ENCODE measurements around the gene AP4E1.
"Not testable (repeated sequence)": the region's sequence is repeated elsewhere in the genome, so short reads cannot be mapped to it uniquely, and the experiment has no call there.

The AP4E1 gene

DNA sequence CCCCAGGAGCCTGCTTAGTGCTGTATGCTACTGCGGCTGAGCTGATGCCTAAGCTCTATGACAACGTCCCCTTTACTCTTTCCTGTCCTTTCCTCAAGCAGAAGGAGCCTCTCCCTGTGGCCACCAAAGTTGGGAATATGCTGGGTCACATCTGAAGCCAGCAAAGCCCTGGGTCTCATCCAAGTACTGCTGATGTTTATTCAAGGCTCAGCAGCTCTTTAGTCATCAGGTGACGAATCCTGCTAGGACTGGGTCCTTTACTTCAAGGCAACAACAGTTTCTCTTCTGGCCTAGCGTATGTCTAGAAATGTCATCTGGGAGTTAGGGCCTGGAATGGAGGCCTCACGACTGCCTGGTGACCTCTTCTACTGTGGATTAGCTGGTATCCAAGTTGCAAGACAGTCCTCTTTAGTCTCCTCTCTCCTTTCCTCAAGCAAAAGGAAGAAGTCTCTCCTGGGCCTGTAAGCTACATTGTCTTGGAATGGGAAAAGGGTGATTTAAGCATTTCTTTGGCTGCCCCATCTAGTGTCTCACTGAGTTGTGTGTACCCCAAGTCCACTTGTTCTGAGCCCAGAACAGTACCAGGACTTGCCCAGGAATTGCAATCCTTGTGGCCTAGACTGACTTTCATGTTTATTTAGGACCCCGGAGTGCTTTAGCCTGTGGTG lies 122.3 kb downstream of the AP4E1 start:
- DNase-seq (ENCODE audit: low read depth), result no peak
- TF ChIP-seq, protein P1, sequence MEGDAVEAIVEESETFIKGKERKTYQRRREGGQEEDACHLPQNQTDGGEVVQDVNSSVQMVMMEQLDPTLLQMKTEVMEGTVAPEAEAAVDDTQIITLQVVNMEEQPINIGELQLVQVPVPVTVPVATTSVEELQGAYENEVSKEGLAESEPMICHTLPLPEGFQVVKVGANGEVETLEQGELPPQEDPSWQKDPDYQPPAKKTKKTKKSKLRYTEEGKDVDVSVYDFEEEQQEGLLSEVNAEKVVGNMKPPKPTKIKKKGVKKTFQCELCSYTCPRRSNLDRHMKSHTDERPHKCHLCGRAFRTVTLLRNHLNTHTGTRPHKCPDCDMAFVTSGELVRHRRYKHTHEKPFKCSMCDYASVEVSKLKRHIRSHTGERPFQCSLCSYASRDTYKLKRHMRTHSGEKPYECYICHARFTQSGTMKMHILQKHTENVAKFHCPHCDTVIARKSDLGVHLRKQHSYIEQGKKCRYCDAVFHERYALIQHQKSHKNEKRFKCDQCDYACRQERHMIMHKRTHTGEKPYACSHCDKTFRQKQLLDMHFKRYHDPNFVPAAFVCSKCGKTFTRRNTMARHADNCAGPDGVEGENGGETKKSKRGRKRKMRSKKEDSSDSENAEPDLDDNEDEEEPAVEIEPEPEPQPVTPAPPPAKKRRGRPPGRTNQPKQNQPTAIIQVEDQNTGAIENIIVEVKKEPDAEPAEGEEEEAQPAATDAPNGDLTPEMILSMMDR (IDR thresholded peaks at IDR 0.05; ENCODE audit: low read depth, low read length, missing control alignments), result no peak
- H3K4me3 ChIP-seq (ENCODE audit: low read depth, low read length), result no peak overlapping the region

DNA sequence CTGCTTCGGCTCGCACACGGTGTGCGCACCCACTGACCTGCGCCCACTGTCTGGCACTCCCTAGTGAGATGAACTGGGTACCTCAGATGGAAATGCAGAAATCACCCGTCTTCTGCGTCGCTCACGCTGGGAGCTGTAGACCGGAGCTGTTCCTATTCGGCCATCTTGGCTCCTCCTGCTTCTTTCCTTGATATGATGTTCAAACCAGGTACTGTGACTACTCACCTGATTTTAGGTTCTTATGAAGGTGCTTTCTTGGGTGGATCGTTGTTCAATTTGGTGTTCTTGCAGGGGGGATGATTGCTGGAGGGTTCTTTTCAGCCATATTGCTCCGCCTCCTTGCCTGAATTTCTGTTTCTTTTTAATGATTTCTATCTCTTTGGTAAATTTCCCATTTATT lies 129.0 kb downstream of the AP4E1 start:
- not testable (repeated sequence) for DNase-seq (ENCODE audit: low read depth)

DNA sequence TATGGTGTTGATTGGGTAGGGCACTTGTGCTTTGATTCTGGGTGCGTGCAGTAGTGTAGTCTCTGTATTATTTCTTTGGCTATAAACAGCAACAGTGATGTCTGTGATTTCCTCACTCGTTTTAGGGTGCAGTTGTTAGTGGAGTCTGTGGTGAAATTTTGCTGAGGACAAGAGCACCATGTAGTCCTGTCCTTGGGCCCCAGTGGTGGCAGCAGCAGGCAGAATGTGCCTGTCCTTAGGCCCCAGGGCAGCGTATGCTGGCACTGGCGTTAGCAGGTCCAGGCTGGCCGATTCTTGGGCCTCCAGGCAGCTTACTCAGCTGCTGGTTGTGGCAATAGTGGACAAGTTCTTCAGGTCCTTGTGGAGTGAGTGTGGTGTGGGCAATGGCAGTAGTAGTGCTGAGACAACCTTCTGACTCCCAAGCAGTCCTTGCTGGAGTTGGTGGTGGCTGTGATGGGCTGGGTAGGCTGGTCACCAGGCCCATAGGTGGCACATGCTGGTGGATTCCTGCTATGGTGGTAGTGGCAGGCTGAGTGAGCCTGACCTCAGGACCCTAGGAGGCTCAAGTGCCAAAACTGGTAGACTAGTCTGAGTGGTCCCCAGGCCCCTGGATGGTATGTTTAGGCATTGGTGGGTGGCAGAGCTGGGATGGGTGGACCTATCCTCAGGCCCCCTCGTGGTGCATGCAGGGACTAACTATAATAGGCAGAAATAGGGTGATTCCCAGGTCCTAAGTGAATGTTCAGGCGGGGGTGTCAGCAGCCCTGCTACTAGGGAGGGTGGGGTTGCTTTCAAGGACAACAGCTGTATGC lies 129.9 kb downstream of the AP4E1 start:
- H3K4me3 ChIP-seq (ENCODE audit: low read depth, low read length), result no peak overlapping the region
- DNase-seq (ENCODE audit: low read depth), result no peak
- TF ChIP-seq, protein P1 (IDR thresholded peaks at IDR 0.05; ENCODE audit: low read depth, low read length, missing control alignments), result peak; percentile 23

More for the DNA sequence above, 129.0 kb downstream of the AP4E1 start:
- H3K4me3 ChIP-seq (ENCODE audit: low read depth, low read length), result not testable (repeated sequence)

DNA sequence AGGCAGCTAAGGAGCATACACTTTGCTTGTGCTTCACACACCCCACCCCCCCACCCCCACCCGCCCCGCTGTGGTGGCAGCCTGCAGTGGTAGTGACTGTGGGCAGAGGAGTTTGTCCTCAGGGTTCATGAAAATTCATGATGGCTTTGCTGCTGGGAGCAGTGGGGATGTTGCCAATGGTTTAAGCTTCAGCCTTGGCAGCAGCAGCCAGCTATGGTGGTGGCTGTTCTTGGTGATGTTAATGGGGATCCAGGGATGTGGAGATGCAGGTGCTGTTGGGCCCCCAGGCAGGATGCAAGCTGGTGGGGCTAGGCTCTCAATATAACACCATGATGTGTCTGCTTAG lies 130.5 kb downstream of the AP4E1 start:
- no peak for DNase-seq (ENCODE audit: low read depth)
- TF ChIP-seq, protein P1 (IDR thresholded peaks at IDR 0.05; ENCODE audit: low read depth, low read length, missing control alignments), result no peak
- H3K4me3 ChIP-seq (ENCODE audit: low read depth, low read length), result no peak overlapping the region

DNA sequence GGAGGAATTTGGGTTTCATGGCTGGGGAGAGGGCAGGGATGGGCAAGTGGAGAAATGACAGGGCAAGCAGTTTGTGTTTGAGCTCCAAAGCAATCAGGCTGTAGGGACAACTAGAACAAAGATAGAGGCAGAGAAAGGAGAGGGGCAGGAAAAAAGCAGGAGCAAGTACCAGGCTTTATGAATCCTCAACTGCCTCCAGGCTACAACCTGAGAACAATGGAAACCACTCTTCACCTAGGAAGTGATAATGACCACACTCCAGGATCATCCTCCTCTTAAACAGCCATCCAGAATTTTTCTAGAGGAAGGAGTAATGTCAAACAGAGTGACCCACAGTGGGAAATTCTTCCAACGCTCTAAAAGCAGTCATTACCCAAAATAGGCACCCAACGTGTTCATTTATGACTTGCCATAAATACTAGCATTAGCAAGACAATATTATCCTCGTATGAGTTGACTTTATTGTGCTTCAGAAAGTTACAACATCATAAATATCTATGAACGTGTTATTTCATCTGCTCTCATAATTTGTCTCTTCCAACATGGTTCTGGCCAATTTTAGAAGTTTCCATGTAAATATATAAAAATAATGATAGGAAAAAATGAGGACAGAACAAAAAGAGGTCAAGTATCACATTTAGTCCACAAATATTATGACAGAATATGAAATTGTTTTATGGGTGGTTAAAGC lies 135.7 kb downstream of the AP4E1 start:
- TF ChIP-seq, protein P1 (IDR thresholded peaks at IDR 0.05; ENCODE audit: low read depth, low read length, missing control alignments), result no peak
- no peak for DNase-seq (ENCODE audit: low read depth)
- H3K4me3 ChIP-seq (ENCODE audit: low read depth, low read length), result no peak overlapping the region

DNA sequence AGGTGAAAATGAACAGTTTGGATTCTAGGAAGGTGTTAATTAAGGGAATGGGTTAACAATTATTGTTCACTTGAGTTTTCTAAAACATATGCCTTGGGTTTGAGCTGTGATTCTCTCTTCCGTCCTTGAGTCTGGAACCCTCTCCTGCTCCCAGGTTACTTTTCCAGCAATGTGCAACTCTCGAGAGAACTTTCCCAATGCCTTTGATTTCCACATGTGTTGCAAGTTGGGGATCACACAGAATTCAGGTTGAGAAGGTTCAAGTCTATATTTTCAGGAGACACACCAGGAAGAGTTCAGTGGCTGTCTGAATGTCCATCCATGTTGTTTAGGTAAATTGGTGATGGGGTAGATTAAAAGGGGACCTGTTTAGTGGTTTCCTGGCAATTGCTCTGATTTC lies 137.5 kb downstream of the AP4E1 start:
- DNase-seq (ENCODE audit: low read depth), result no peak
- H3K4me3 ChIP-seq (ENCODE audit: low read depth, low read length), result no peak overlapping the region
- TF ChIP-seq, protein P1 (IDR thresholded peaks at IDR 0.05; ENCODE audit: low read depth, low read length, missing control alignments), result no peak

DNA sequence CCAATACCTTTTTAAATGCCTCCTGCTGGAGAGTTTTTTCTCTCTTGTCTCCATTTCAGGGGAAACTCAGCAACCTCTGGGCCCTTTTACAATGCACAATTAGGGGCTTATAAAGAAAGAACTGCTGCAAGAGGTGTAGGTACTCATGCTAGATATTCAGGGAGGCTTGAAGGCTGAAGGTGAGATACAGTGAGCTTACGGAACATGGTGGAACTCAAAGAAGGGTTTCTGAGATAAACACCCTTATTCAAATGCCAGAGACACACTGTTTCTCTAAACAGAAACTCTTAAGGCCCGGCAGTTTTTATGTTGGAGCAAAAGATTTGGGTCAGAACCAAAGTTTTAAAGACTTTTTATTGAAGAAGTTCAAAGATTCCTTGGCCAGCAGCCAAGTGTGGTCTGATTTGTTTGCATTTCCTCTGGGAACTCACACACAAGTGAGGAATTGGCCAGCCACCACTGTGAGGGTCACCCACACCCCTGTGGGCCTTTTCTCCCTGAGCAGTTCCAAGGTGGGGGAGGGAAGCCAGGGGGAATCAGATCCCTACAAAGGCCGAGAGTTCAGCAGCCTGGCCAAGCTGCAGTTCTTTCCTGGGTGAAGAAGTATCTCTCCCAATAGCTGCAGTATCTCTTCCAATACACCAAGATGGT lies 138.4 kb downstream of the AP4E1 start:
- H3K4me3 ChIP-seq (ENCODE audit: low read depth, low read length), result no peak overlapping the region
- TF ChIP-seq, protein P1 (IDR thresholded peaks at IDR 0.05; ENCODE audit: low read depth, low read length, missing control alignments), result no peak
- DNase-seq (ENCODE audit: low read depth), result no peak
